ENCODE data around the gene ARFGAP3.
"Not testable (repeated sequence)": the region's sequence is repeated elsewhere in the genome, so short reads cannot be mapped to it uniquely, and the experiment has no call there.

ARFGAP3 gene

GRCh38 chr22:42763965-42764480, 93.0 kb downstream of the ARFGAP3 start:
- DNase-seq: no peak

GRCh38 chr22:42760806-42761565, 96.1 kb downstream of the ARFGAP3 start:
- DNase-seq: no peak

GRCh38 chr22:42758931-42759629, 98.0 kb downstream of the ARFGAP3 start:
- no peak for DNase-seq

GRCh38 chr22:42755553-42755952, 101.5 kb downstream of the ARFGAP3 start:
- DNase-seq: not testable (repeated sequence)

GRCh38 chr22:42755121-42755520, 102.0 kb downstream of the ARFGAP3 start:
- DNase-seq: not testable (repeated sequence)

- no peak for DNase-seq
Observed at GRCh38 chr22:42754658-42755057, 102.4 kb downstream of the ARFGAP3 start.

GRCh38 chr22:42752912-42753311, 104.2 kb downstream of the ARFGAP3 start:
- DNase-seq: no peak

GRCh38 chr22:42752230-42752746, 104.8 kb downstream of the ARFGAP3 start:
- DNase-seq: no peak

GRCh38 chr22:42750421-42750820, 106.7 kb downstream of the ARFGAP3 start:
- not testable (repeated sequence) for DNase-seq

- DNase-seq: no peak
Observed at GRCh38 chr22:42747701-42748513, 109.2 kb downstream of the ARFGAP3 start.
